Brain microvascular endothelial cell (primary cell): ENCODE measurements around the gene ITGA7.

Source experiments
- DNase-seq: peaks from one replicate; pipeline ENCODE4 v3.0.0-alpha.2; 2020
- H3K27ac ChIP-seq: fragments of 250-450 bp; sonication (Bioruptor Pico); 2 replicates; pipeline ENCODE4 v1.5.1; 2020; ENCODE audit warnings: mild to moderate bottlenecking, moderate library complexity
- H3K27me3 ChIP-seq: fragments of 250-450 bp; sonication (Bioruptor Pico); replicated peaks from 2 replicates; pipeline ENCODE4 v1.5.1; 2020; ENCODE audit warnings: mild to moderate bottlenecking
- H3K36me3 ChIP-seq: fragments of 250-450 bp; sonication (Bioruptor Pico); replicated peaks from 2 replicates; pipeline ENCODE4 v1.5.1; 2020; ENCODE audit warnings: mild to moderate bottlenecking
- H3K4me3 ChIP-seq: 2 replicates; pipeline ENCODE4 v1.5.1; 2011; ENCODE audit warnings: low read depth, mild to moderate bottlenecking, control low read depth, low read length, moderate library complexity
- CTCF ChIP-seq: IDR thresholded peaks from 2 replicates; pipeline ENCODE4 v1.5.1; 2011; ENCODE audit warnings: low read depth, mild to moderate bottlenecking, moderate library complexity, low read length, control low read depth, inconsistent platforms; ENCODE audit errors: missing control alignments
- in situ Hi-C: cut with HindIII; loops from 2 replicates; pipeline ENCODE4 v1.10.0; 2017; ENCODE audit warnings: low sequenced_read_pairs, low pct_ligation_motif_present

Gene ITGA7

GRCh38 chr12:55647027-55647426, 60.7 kb downstream of the ITGA7 start:
- in situ Hi-C loops, result no loop called here
- no peaks in the 10 kb centered on the region for H3K36me3 ChIP-seq
- no peak overlapping the region for H3K27ac ChIP-seq
- DNase-seq, result no peak
- no peak for TF ChIP-seq CTCF
- no peaks in the 10 kb centered on the region for H3K27me3 ChIP-seq
- no peak overlapping the region for H3K4me3 ChIP-seq

- no peaks in the 10 kb centered on the region for H3K27me3 ChIP-seq
- TF ChIP-seq CTCF, result no peak
- in situ Hi-C loops, result no loop called here
- no peak for DNase-seq
- no peak overlapping the region for H3K4me3 ChIP-seq
- no peaks in the 10 kb centered on the region for H3K36me3 ChIP-seq
- H3K27ac ChIP-seq, result no peak overlapping the region
Measured at GRCh38 chr12:55644591-55644990, 63.1 kb downstream of the ITGA7 start.

GRCh38 chr12:55642669-55643068, 65.0 kb downstream of the ITGA7 start:
- Histone ChIP-seq H3K27me3 (peaks cover 3% of the 10 kb centered on the region), H3K27ac (no peak overlapping the region), H3K36me3 (no peaks in the 10 kb centered on the region), H3K4me3 (no peak overlapping the region)
- no peak for DNase-seq
- in situ Hi-C loops, result no loop called here
- no peak for TF ChIP-seq CTCF

GRCh38 chr12:55642267-55642666, 65.4 kb downstream of the ITGA7 start:
- no peak overlapping the region for H3K27ac ChIP-seq
- no peak for DNase-seq
- no peak overlapping the region for H3K4me3 ChIP-seq
- H3K36me3 ChIP-seq, result no peaks in the 10 kb centered on the region
- in situ Hi-C loops, result no loop called here
- peaks cover 3% of the 10 kb centered on the region for H3K27me3 ChIP-seq
- TF ChIP-seq CTCF, result no peak

GRCh38 chr12:55641595-55641994, 66.1 kb downstream of the ITGA7 start:
- TF ChIP-seq CTCF, result no peak
- in situ Hi-C loops, result no loop called here

GRCh38 chr12:55637467-55637866, 70.2 kb downstream of the ITGA7 start:
- Histone ChIP-seq H3K27me3 (peaks cover 3% of the 10 kb centered on the region), H3K36me3 (no peaks in the 10 kb centered on the region), H3K27ac (no peak overlapping the region), H3K4me3 (no peak overlapping the region)
- no peak for DNase-seq
- TF ChIP-seq CTCF, result no peak
- in situ Hi-C loops, result no loop called here

More at GRCh38 chr12:55641595-55641994, 66.1 kb downstream of the ITGA7 start:
- no peak overlapping the region for H3K4me3 ChIP-seq
- H3K36me3 ChIP-seq, result no peaks in the 10 kb centered on the region
- no peak for DNase-seq
- H3K27me3 ChIP-seq, result peaks cover 3% of the 10 kb centered on the region
- H3K27ac ChIP-seq, result no peak overlapping the region
